ENCODE measurements around the gene RITA1. TPM values are rescaled to one million over a fixed set of nuclear protein-coding genes. Genes with fewer than 3 reads are reported as not detected.

The RITA1 gene
- total RNA-seq, 2 donors from 2014 or later, result 19.6 to 27.3 TPM

DNA sequence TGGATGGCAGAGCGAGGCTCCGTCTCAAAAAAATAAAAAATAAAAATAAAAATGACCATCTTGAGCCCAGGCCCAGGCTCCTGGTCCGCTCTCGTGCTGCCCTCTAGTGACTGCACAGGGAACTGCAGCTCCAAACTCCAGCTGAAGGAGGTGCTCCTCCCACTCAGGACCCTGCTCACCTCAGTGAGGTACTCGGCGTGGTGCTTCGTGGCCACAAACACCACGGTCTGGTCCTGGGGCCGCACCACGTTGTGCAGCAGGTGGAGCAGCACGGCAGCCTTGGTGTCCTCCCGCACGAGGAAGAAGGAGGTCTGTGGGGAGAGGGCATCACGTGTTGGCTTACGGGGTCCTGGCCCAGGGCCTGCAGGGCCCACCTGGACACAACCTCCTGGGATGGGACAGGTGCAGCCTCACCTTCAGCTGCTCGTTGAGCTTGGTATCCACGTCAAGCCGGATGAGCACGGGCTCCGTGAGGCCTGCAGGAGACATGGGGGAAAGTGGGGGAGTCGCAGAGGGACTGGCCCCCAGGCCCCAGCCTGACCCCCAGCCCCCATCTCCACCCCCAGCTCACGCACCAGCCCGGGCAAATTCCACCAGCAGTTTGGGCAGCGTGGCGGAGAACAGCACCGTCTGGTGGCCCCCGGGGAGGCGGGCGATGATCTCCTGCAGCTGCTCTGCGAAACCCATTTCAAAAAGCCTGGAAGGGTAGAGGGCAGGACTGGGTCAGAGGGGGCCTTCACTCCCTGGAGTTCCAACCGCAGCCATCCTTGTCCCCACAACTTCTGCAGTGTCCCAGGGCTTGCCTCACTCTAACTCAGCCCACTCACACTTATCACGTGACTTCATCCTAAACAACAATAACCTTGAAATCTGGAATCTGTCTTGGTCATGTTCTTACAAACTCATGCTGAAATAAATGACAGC is 10.8 kb upstream of the RITA1 start:
- ATAC-seq (peak; percentile 74 to 84), DNase-seq (ENCODE audit: low spot score) (no peak)
- peaks cover 16% of the 10 kb centered on the region for H3K36me3 Mint-ChIP-seq
- no peaks in the 10 kb centered on the region for H3K27me3 Mint-ChIP-seq
- H3K4me3 Mint-ChIP-seq, result no peak overlapping the region
- H3K27ac Mint-ChIP-seq, result no peak overlapping the region
- peaks cover 4 to 8% of the 10 kb centered on the region in 2 donors for H3K4me1 Mint-ChIP-seq (ENCODE audit: low read depth in 2 of 2)
- no peaks in the 10 kb centered on the region for H3K9me3 Mint-ChIP-seq

DNA sequence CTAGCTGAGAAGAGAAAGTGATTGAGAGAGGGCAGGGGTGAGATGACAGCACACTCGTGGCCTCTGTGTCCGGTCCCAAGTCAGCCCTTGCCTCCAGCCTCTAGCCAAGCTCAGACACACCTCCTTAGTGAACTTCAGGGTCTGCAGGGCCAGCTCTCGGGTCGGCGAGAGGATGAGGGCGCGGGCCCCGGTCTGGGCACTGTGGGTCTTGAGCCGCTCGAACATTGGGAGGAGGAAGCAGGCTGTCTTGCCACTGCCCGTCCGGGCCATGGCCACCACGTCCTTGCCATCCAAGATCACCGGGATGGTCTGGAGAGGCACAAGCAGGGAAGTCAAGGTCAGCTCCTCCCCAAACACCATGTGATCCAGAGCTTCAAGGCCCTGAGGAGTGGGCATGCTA is 6.5 kb upstream of the RITA1 start:
- H3K4me1 Mint-ChIP-seq (ENCODE audit: low read depth in 2 of 2), result peaks cover 9 to 16% of the 10 kb centered on the region in 2 donors
- H3K9me3 Mint-ChIP-seq, result no peaks in the 10 kb centered on the region
- H3K27me3 Mint-ChIP-seq, result no peaks in the 10 kb centered on the region
- no peak for ATAC-seq
- no peaks in the 10 kb centered on the region for H3K36me3 Mint-ChIP-seq
- no peak overlapping the region for H3K4me3 Mint-ChIP-seq
- no peak overlapping the region for H3K27ac Mint-ChIP-seq
- no peak for DNase-seq (ENCODE audit: low spot score)

DNA sequence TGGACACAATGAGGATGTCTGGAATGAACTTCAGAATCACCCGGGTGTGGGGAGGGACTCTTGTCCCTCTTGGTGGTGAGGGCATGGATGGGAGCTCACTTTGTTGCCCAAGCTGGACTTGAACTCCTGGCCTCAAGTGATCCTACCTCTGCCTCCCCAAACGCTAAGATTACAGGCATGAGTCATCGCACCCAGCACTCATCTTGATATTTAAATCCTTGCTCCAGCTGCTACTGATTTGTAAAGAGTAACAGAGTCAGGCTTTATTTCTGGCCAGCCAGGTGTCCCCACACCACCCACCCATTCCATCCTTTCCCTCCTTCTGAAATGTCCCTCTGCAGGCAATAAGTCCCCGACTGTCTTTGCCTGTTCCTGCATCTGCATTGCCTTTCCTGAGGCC is 5.2 kb upstream of the RITA1 start:
- DNase-seq (ENCODE audit: low spot score), result no peak
- Mint-ChIP-seq H3K4me1 (ENCODE audit: low read depth in 2 of 2) (peaks cover 5 to 11% of the 10 kb centered on the region in 2 donors), H3K9me3 (no peaks in the 10 kb centered on the region), H3K27ac (no peak overlapping the region), H3K36me3 (no peaks in the 10 kb centered on the region), H3K27me3 (no peaks in the 10 kb centered on the region), H3K4me3 (no peak overlapping the region)
- ATAC-seq, result no peak

DNA sequence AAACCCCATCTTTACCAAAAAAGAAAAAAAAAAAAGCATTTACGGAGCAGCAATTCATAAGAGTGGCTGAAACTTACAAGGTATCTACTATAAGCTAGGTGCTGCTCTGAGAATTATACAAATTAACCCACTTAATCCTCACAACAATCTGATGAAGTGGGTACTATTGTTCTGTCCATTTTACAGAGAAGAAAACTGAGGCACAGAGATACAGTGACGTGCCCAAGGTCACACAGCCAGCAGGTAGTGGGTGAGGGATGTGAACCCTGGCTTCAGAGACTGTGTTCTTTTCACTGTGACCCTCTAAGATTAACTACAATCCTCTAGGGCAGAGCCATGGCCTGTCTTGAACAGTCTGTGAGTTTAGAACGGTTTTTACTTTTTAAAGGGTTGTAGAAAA is 3.5 kb upstream of the RITA1 start:
- Mint-ChIP-seq H3K4me1 (ENCODE audit: low read depth in 2 of 2) (peaks cover 15 to 18% of the 10 kb centered on the region in 2 donors), H3K27ac (no peak overlapping the region), H3K27me3 (no peaks in the 10 kb centered on the region), H3K36me3 (no peaks in the 10 kb centered on the region), H3K9me3 (no peaks in the 10 kb centered on the region), H3K4me3 (no peak overlapping the region)
- DNase-seq (ENCODE audit: low spot score) (no peak), ATAC-seq (no peak)

DNA sequence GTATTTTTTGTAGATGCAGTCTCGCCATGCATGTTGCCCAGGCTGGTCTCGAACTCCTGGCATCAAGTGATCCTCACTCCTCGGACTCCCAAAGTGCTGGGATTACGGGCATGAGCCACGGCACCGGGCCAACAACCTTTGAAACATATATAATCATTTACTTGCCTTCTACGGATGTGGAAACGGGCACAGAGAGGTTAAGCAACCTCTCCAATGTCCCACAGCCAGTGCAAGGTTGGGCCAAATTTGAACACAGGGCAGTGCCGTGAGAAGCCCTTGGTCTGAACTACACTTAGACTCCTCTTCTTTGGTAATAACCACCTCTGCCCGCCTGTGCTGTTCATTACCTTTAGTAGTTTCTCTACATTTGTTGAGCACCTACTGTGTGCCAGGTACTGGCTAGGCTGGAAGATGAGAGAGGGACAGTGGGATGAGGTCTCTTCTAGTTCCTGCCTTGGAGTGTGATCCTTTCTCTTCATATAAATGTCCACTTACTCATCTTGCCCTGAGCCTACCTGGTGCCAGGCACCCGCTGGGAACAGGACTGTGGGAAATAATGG is 2.4 kb upstream of the RITA1 start:
- no peak for DNase-seq (ENCODE audit: low spot score)

DNA sequence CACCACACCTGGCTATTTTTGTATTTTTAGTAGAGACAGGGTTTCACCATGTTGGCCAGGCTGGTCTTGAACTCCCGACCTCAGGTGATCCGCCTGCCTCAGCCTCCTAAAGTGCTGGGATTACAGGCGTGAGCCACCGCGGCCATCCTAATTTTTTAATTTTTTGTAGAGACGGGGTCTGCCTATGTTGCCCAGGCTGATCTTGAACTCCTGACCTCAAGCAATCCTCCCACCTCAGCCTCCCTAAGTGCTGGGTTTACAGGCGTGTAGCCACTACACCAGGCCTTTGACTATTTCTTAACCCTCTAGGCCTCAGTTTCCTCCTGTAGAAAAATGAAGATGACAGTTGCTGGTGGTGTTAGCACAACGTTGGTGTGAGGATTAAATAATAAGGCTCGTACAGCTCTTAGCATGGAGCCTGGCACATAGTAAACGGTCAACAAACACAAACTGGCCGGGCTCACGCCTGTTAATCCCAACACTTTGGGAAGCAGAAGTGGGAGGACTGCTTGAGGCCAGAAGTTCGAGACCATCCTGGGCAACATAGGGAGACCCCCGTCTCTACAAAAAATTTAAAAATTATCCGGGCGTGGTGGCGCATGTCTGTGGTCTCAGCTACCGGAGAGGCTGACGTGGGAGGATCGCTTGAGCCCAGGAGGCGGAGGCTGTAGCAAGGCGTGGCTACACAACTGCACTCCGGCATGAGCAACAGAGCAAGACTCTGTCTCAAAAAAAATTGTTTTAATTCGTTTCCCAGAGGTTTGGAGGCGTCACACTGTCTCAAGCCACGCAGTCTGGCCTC is 1.2 kb upstream of the RITA1 start:
- Mint-ChIP-seq H3K4me3 (peak overlapping the region; percentile 89), H3K27ac (peak overlapping the region; percentile 82 to 91), H3K9me3 (no peaks in the 10 kb centered on the region), H3K27me3 (no peaks in the 10 kb centered on the region), H3K4me1 (ENCODE audit: low read depth in 2 of 2) (peaks cover 23 to 26% of the 10 kb centered on the region in 2 donors), H3K36me3 (peaks cover 3% of the 10 kb centered on the region)
- ATAC-seq (peak; percentile 75 to 79), DNase-seq (ENCODE audit: low spot score) (no peak)

More for the DNA sequence above, 2.4 kb upstream of the RITA1 start:
- H3K27ac Mint-ChIP-seq, result peak overlapping the region; percentile 18 to 91
- H3K9me3 Mint-ChIP-seq, result no peaks in the 10 kb centered on the region
- H3K27me3 Mint-ChIP-seq, result no peaks in the 10 kb centered on the region
- H3K4me1 Mint-ChIP-seq (ENCODE audit: low read depth in 2 of 2), result peaks cover 19 to 23% of the 10 kb centered on the region in 2 donors
- H3K4me3 Mint-ChIP-seq, result peak overlapping the region; percentile 89
- H3K36me3 Mint-ChIP-seq, result no peaks in the 10 kb centered on the region
- ATAC-seq, result no peak

DNA sequence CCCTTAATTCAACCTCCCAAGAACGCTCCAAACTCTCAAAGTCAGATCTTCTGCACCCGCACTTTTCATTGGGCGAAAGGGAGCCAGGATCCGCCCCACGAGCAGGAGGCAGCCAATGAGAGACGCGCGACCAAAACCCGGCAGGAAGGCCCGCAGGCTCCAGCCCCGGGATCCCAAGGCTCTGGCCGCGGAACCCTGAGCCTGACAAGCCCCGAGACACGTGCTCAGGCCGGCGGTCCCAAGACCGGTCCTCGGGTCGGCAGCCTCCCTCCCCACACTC is 681 bp upstream of the RITA1 start:
- Mint-ChIP-seq H3K9me3 (no peaks in the 10 kb centered on the region), H3K27me3 (no peaks in the 10 kb centered on the region), H3K4me3 (peak overlapping the region; percentile 89), H3K27ac (peak overlapping the region; percentile 82 to 91), H3K36me3 (peaks cover 6% of the 10 kb centered on the region), H3K4me1 (ENCODE audit: low read depth in 2 of 2) (peaks cover 26 to 28% of the 10 kb centered on the region in 2 donors)
- DNase-seq (ENCODE audit: low spot score), result peak; percentile 91
- peak; percentile 89 to 93 for ATAC-seq

DNA sequence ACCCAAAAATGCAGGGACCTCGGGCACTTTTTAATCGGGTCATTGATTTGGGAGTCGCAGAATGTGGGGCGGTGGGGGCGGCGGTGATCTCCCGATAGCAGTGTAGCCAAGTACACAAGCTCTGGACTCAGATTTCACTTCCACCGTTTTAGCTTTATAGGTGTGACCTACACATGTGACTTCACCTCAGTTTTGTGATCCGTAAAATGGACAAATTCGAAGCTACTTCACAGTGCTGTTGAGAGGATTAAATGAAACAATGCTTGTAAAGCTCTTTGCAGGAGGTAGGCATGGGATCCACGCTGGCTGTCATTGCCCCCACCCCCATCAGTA is 478 bp downstream of the RITA1 start:
- ATAC-seq (no peak), DNase-seq (ENCODE audit: low spot score) (no peak)
- Mint-ChIP-seq H3K36me3 (peaks cover 6% of the 10 kb centered on the region), H3K27ac (peak overlapping the region; percentile 82 to 91), H3K9me3 (no peaks in the 10 kb centered on the region), H3K4me1 (ENCODE audit: low read depth in 2 of 2) (peaks cover 25 to 26% of the 10 kb centered on the region in 2 donors), H3K4me3 (peak overlapping the region; percentile 89), H3K27me3 (no peaks in the 10 kb centered on the region)

DNA sequence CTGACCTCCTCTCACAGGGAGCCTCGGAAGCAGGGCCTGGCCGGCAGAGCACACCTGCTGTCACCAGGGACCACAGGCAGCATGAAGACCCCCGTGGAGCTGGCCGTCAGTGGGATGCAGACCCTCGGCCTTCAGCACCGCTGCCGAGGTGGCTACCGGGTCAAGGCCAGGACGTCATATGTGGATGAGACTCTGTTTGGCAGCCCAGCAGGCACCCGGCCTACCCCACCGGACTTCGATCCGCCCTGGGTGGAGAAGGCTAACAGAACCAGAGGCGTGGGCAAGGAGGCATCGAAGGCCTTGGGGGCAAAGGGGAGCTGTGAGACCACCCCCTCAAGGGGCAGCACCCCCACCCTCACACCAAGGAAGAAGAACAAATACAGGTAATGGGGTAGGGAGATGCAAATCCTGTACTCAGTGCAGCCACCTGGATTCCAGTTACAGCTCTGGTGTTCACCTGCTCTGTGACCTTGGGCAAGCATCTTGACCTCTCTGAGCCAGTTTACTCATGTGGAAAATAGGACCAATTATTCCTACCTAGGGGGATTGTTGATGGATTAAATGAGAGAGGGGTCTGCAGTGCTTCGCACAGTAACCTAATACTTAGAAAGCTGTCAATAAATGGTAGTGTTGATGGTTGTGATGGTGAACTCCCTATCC is 1.3 kb downstream of the RITA1 start:
- peak overlapping the region; percentile 82 to 91 for H3K27ac Mint-ChIP-seq
- no peaks in the 10 kb centered on the region for H3K27me3 Mint-ChIP-seq
- ATAC-seq (no peak), DNase-seq (ENCODE audit: low spot score) (no peak)
- H3K4me1 Mint-ChIP-seq (ENCODE audit: low read depth in 2 of 2), result peaks cover 23 to 26% of the 10 kb centered on the region in 2 donors
- H3K9me3 Mint-ChIP-seq, result no peaks in the 10 kb centered on the region
- H3K4me3 Mint-ChIP-seq, result peak overlapping the region; percentile 89
- peaks cover 6% of the 10 kb centered on the region for H3K36me3 Mint-ChIP-seq

DNA sequence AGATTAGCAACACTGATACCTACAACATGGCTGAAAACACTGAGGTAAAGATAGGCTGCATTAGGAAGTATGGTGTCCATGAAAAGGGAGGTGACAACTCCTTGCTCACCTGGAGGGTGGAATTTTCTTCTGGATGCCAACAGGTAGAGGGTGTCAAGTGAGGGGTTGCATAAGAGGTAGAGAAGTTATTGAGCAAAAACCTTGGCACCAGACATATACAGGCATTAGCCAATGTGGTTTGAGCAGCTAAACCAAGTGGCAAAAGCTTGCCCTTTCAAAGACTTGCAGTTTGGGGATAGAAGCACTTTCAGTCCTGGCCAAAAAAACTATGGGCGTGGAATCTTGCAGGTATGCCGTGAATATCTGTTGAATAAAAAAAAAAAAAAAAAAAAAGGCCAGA is 3.8 kb downstream of the RITA1 start:
- Mint-ChIP-seq H3K27ac (peak overlapping the region in 1 of 2 donors; percentile 22), H3K4me1 (ENCODE audit: low read depth in 2 of 2) (peaks cover 17 to 21% of the 10 kb centered on the region in 2 donors), H3K27me3 (no peaks in the 10 kb centered on the region), H3K4me3 (no peak overlapping the region), H3K36me3 (peaks cover 6% of the 10 kb centered on the region), H3K9me3 (no peaks in the 10 kb centered on the region)
- no peak for DNase-seq (ENCODE audit: low spot score)
- no peak for ATAC-seq

DNA sequence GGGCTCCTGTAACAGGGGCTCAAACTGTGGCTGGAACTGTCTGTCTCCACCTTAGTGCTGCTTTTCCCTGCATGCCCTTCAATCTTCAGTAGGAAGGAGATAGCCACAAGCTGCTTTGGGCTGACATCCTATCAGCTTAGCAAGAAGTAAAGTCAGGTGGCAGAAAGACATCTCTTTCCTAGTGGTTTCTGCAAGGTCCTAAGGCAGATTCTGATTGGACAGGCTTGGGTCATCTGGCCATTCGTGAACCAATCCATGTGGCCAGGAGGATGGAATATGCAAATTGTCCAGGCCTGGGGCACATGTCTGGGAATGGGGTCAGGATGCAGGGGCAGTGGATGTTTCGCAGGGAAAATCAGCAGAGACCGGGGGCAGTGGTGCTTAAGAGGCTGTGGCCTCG is 5.2 kb downstream of the RITA1 start:
- H3K36me3 Mint-ChIP-seq, result peaks cover 6% of the 10 kb centered on the region
- peak in 1 of 2 donors; percentile 32 for ATAC-seq
- no peak overlapping the region for H3K4me3 Mint-ChIP-seq
- peaks cover 17 to 21% of the 10 kb centered on the region in 2 donors for H3K4me1 Mint-ChIP-seq (ENCODE audit: low read depth in 2 of 2)
- no peaks in the 10 kb centered on the region for H3K9me3 Mint-ChIP-seq
- DNase-seq (ENCODE audit: low spot score), result no peak
- no peak overlapping the region for H3K27ac Mint-ChIP-seq
- no peaks in the 10 kb centered on the region for H3K27me3 Mint-ChIP-seq

DNA sequence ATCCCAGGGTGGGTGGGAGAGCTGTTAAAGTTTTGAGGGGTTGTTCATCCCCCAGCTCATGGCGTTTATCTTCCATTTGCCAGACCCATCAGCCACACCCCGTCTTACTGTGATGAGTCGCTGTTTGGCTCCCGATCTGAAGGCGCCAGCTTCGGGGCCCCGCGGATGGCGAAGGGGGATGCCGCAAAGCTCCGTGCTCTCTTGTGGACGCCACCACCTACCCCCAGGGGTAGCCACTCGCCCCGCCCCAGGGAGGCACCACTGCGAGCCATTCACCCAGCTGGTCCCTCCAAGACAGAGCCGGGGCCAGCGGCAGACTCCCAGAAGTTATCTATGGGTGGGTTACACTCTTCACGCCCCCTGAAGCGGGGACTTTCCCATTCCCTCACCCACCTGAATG is 5.7 kb downstream of the RITA1 start:
- ATAC-seq (no peak), DNase-seq (ENCODE audit: low spot score) (no peak)
- Mint-ChIP-seq H3K4me1 (ENCODE audit: low read depth in 2 of 2) (peaks cover 15 to 18% of the 10 kb centered on the region in 2 donors), H3K27me3 (no peaks in the 10 kb centered on the region), H3K36me3 (peaks cover 6% of the 10 kb centered on the region), H3K4me3 (no peak overlapping the region), H3K9me3 (no peaks in the 10 kb centered on the region), H3K27ac (no peak overlapping the region)

DNA sequence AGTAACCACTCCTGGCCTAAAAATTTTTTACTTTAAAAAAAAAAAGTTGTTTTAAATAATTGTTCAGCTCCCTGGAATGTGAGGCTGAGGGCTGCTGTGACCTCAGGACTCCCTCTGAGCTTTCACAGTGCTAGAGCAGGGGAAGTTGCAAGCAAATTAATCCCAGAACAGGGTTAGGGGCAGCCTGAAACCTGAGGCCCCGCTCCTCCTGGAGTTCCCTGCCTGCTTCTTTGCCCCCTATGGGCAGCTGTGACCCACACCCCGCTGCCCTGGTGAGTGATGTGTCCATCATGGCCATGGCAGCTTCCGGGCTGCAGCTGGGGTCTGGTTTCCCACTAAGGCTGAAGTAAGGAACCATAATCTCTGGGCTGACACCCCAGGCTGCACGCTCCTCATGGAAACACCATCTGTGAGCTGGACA is 9.5 kb downstream of the RITA1 start:
- Mint-ChIP-seq H3K27me3 (no peaks in the 10 kb centered on the region), H3K4me1 (ENCODE audit: low read depth in 2 of 2) (peaks cover 5 to 9% of the 10 kb centered on the region in 2 donors), H3K36me3 (no peaks in the 10 kb centered on the region), H3K9me3 (no peaks in the 10 kb centered on the region), H3K27ac (no peak overlapping the region), H3K4me3 (no peak overlapping the region)
- DNase-seq (ENCODE audit: low spot score) (no peak), ATAC-seq (no peak)

All from natural killer cell treated with Interleukin-12 subunit alpha and Interleukin-12 subunit beta and Interleukin-15 and Interleukin-18, amount 100 ng/mL, for 72 hours (primary cell).